Measurements from ENCODE around the gene MAGI2. TPM values are rescaled to one million over a fixed set of nuclear protein-coding genes. Genes with fewer than 3 reads are reported as not detected.

Gene MAGI2
- total RNA-seq, 1 experiment from 2014 or later = 0.22 TPM

DNA sequence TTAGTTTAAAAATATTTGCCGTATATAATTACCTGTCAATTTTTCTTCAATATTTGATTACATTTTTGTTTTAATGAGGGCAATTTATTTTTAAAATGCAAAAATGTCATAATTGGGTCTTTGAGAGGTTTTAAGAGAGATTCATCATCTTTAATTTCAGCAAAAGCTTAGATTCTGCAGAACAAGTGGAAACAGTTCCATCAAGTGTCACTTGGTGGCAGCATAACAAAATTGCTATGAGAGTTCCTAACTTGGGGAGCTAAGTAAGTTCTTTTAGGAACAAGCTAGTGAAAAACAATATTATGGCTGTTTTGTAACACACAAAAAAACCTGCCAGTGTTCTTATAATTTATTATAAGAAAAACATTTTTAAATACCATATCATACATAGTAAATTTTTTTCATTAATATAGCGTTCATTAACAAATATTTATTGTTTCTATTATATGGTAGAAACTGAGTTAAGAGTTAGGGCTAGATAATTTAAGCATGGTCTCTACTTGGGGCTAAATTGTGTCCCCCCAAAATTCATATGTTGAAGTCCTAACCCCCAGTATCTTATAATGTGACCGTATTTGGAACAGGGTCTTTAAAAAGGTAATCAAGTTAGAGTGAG, 155.2 kb downstream of the MAGI2 start:
- Histone ChIP-seq H3K9me2 (ENCODE audit: insufficient read depth) (no peaks in the 10 kb centered on the region), H3K27me3 (ENCODE audit: insufficient read depth, low read length) (no peaks in the 10 kb centered on the region), H2AFZ (ENCODE audit: low read depth, low read length, poor library complexity, severe bottlenecking) (peak overlapping the region; percentile 83), H3K9ac (ENCODE audit: low read length) (no peak overlapping the region), H3K79me2 (ENCODE audit: insufficient read depth, low read length) (no peaks in the 10 kb centered on the region), H3K4me1 (ENCODE audit: control insufficient read depth in 1 of 2, insufficient read depth in 2 of 2, low read length in 2 of 2) (no peaks in the 10 kb centered on the region), H3K36me3 (ENCODE audit: control insufficient read depth in 1 of 2, insufficient read depth in 2 of 2, low read length in 2 of 2) (no peaks in the 10 kb centered on the region), H3K9me3 (ENCODE audit: control insufficient read depth in 1 of 2, insufficient read depth in 1 of 2, low read depth in 1 of 2, low read length in 2 of 2) (no peaks in the 10 kb centered on the region), H4K20me1 (ENCODE audit: insufficient read depth) (no peaks in the 10 kb centered on the region), H3K4me2 (ENCODE audit: low read length) (no peak overlapping the region), H3K4me3 (replicated peaks in 1 of 2; ENCODE audit: low read depth in 1 of 2, low read length in 2 of 2) (no peak overlapping the region), H3K27ac (ENCODE audit: low read depth, low read length) (no peak overlapping the region)
- no TSS peak for BruUV-seq (replicated peaks)
- RAD21 ChIA-PET (ENCODE audit: low non-redundant PET in 1 of 2, low total read pairs in 2 of 2, uncharacterized antibody in 2 of 2, unreplicated experiment in 2 of 2) = interaction anchor here (0.9 to 1.5 kb wide), 3 partner anchors 443 to 750 kb away, joined by 3 to 7 read pairs (median 5); no protein-coding TSS in a partner anchor
- ATAC-seq = 0 out of 2 replicates have a peak, but pooled peaks have one; percentile 54
- peak; percentile 28 for DNase-seq (ENCODE audit: low read depth, low spot score)
- TF ChIP-seq, protein P1, sequence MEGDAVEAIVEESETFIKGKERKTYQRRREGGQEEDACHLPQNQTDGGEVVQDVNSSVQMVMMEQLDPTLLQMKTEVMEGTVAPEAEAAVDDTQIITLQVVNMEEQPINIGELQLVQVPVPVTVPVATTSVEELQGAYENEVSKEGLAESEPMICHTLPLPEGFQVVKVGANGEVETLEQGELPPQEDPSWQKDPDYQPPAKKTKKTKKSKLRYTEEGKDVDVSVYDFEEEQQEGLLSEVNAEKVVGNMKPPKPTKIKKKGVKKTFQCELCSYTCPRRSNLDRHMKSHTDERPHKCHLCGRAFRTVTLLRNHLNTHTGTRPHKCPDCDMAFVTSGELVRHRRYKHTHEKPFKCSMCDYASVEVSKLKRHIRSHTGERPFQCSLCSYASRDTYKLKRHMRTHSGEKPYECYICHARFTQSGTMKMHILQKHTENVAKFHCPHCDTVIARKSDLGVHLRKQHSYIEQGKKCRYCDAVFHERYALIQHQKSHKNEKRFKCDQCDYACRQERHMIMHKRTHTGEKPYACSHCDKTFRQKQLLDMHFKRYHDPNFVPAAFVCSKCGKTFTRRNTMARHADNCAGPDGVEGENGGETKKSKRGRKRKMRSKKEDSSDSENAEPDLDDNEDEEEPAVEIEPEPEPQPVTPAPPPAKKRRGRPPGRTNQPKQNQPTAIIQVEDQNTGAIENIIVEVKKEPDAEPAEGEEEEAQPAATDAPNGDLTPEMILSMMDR (IDR thresholded peaks at IDR 0.05 in 2 of 3, conservative IDR thresholded peaks at IDR 0.05 in 1 of 3; ENCODE audit: borderline replicate concordance in 1 of 3, insufficient read depth in 1 of 3, low read depth in 2 of 3, low read length in 2 of 3) = peak; percentile 56 to 70 (median 68); a peak in 5 of 6 replicates
- TF ChIP-seq EZH2phosphoT487 (IDR thresholded peaks at IDR 0.05; ENCODE audit: borderline replicate concordance) = no peak
- TF ChIP-seq, protein P2, sequence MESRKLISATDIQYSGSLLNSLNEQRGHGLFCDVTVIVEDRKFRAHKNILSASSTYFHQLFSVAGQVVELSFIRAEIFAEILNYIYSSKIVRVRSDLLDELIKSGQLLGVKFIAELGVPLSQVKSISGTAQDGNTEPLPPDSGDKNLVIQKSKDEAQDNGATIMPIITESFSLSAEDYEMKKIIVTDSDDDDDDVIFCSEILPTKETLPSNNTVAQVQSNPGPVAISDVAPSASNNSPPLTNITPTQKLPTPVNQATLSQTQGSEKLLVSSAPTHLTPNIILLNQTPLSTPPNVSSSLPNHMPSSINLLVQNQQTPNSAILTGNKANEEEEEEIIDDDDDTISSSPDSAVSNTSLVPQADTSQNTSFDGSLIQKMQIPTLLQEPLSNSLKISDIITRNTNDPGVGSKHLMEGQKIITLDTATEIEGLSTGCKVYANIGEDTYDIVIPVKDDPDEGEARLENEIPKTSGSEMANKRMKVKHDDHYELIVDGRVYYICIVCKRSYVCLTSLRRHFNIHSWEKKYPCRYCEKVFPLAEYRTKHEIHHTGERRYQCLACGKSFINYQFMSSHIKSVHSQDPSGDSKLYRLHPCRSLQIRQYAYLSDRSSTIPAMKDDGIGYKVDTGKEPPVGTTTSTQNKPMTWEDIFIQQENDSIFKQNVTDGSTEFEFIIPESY (IDR thresholded peaks at IDR 0.05; ENCODE audit: extremely low read depth, insufficient replicate concordance, low read length) = no peak
- TF ChIP-seq, protein P3, sequence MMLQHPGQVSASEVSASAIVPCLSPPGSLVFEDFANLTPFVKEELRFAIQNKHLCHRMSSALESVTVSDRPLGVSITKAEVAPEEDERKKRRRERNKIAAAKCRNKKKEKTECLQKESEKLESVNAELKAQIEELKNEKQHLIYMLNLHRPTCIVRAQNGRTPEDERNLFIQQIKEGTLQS (IDR thresholded peaks at IDR 0.05) = no peak
- TF ChIP-seq ZFX (IDR thresholded peaks at IDR 0.05) = no peak
- no peak for TF ChIP-seq FOSL1 (IDR thresholded peaks at IDR 0.05; ENCODE audit: low read depth)
- TF ChIP-seq CBX3 (IDR thresholded peaks at IDR 0.05; ENCODE audit: low read depth) = no peak
- TF ChIP-seq RAD21 (IDR thresholded peaks at IDR 0.05; ENCODE audit: low read depth) = peak; percentile 66
- TF ChIP-seq SIN3A (IDR thresholded peaks at IDR 0.05; ENCODE audit: low read depth) = no peak
- no peak for TF ChIP-seq EGR1 (IDR thresholded peaks at IDR 0.05; ENCODE audit: low read depth)
- TF ChIP-seq, protein P4, sequence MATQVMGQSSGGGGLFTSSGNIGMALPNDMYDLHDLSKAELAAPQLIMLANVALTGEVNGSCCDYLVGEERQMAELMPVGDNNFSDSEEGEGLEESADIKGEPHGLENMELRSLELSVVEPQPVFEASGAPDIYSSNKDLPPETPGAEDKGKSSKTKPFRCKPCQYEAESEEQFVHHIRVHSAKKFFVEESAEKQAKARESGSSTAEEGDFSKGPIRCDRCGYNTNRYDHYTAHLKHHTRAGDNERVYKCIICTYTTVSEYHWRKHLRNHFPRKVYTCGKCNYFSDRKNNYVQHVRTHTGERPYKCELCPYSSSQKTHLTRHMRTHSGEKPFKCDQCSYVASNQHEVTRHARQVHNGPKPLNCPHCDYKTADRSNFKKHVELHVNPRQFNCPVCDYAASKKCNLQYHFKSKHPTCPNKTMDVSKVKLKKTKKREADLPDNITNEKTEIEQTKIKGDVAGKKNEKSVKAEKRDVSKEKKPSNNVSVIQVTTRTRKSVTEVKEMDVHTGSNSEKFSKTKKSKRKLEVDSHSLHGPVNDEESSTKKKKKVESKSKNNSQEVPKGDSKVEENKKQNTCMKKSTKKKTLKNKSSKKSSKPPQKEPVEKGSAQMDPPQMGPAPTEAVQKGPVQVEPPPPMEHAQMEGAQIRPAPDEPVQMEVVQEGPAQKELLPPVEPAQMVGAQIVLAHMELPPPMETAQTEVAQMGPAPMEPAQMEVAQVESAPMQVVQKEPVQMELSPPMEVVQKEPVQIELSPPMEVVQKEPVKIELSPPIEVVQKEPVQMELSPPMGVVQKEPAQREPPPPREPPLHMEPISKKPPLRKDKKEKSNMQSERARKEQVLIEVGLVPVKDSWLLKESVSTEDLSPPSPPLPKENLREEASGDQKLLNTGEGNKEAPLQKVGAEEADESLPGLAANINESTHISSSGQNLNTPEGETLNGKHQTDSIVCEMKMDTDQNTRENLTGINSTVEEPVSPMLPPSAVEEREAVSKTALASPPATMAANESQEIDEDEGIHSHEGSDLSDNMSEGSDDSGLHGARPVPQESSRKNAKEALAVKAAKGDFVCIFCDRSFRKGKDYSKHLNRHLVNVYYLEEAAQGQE (IDR thresholded peaks at IDR 0.05; ENCODE audit: low read depth) = no peak
- no peak for TF ChIP-seq ZNF274 (IDR thresholded peaks at IDR 0.05; ENCODE audit: low read depth, low read length)
- TF ChIP-seq CEBPB (IDR thresholded peaks at IDR 0.05; ENCODE audit: low read depth) = no peak
- no peak for TF ChIP-seq JUND (IDR thresholded peaks at IDR 0.05)
- POLR2A ChIA-PET = interaction anchor here (0.6 kb wide), 1 partner anchor 9 kb away, joined by 3 read pairs; no protein-coding TSS in a partner anchor
- CTCF ChIA-PET = interaction anchor here (0.7 to 2.4 kb wide), 20 partner anchors 8 to 762 kb away, joined by 3 to 45 read pairs (median 4); no protein-coding TSS in a partner anchor
- intact Hi-C loops (cut with micrococcal nuclease) = loop anchor here (1.0 to 10.0 kb wide), 3 partner anchors 443 to 1157 kb away; no protein-coding TSS in a partner anchor
